CD4-positive, alpha-beta T cell treated with Interleukin-6 for 4 hours (primary cell): ENCODE data around the gene LRP1.

ENCODE experiments used
- DNase-seq: peaks from one replicate; pipeline ENCODE4 v3.0.0-alpha.2; 2020; ENCODE audit warnings: mixed read lengths

LRP1 gene

GRCh38 chr12:57227315-57228115 is 99.2 kb downstream of the LRP1 start:
- DNase-seq = no peak

- DNase-seq = no peak
Measured at GRCh38 chr12:57229046-57229633, 100.9 kb downstream of the LRP1 start.

GRCh38 chr12:57229634-57230380 is 101.5 kb downstream of the LRP1 start, which contains the start of gene SHMT2:
Gene SHMT2 (plus strand): TSS chr12:57229711. CDS start chr12:57229779, 68 bp downstream.
- DNase-seq = peak; percentile 96

- DNase-seq = no peak
Measured at GRCh38 chr12:57230381-57231155, 102.3 kb downstream of the LRP1 start.

- no peak for DNase-seq
Measured at GRCh38 chr12:57231276-57232021, 103.2 kb downstream of the LRP1 start.

GRCh38 chr12:57232156-57232756 is 104.0 kb downstream of the LRP1 start:
- no peak for DNase-seq

GRCh38 chr12:57233357-57234232 is 105.3 kb downstream of the LRP1 start:
- DNase-seq = no peak

- no peak for DNase-seq
Measured at GRCh38 chr12:57234233-57234570, 105.9 kb downstream of the LRP1 start.

- no peak for DNase-seq
Measured at GRCh38 chr12:57234571-57235016, 106.3 kb downstream of the LRP1 start.

GRCh38 chr12:57235017-57235727 is 106.9 kb downstream of the LRP1 start:
- no peak for DNase-seq

- DNase-seq = no peak
Measured at GRCh38 chr12:57235728-57236131, 107.4 kb downstream of the LRP1 start.

- no peak for DNase-seq
Measured at GRCh38 chr12:57236201-57236924, 108.1 kb downstream of the LRP1 start.

GRCh38 chr12:57236925-57237595 is 108.8 kb downstream of the LRP1 start:
- no peak for DNase-seq

- no peak for DNase-seq
Measured at GRCh38 chr12:57237596-57237931, 109.3 kb downstream of the LRP1 start.

GRCh38 chr12:57237932-57238853 is 109.9 kb downstream of the LRP1 start:
- peak; percentile 59 for DNase-seq

GRCh38 chr12:57238854-57239554 is 110.7 kb downstream of the LRP1 start:
- DNase-seq = peak; percentile 89

- DNase-seq = no peak
Measured at GRCh38 chr12:57239587-57240065, 111.3 kb downstream of the LRP1 start.
